Skeletal muscle satellite cell (primary cell): ENCODE results near the gene WHRN.

Experiments used
- H3K27me3 ChIP-seq: 2 replicates; pipeline ENCODE4 v1.7.0; 2013; ENCODE audit warnings: low read length; ENCODE audit not compliant: control insufficient read depth, insufficient read depth
- H3K36me3 ChIP-seq: 2 replicates; pipeline ENCODE4 v1.7.0; 2013; ENCODE audit warnings: mild to moderate bottlenecking, control low read depth, low read length; ENCODE audit not compliant: insufficient read depth
- H3K4me1 ChIP-seq: 2 replicates; pipeline ENCODE4 v1.7.0; 2013; ENCODE audit warnings: low read length; ENCODE audit not compliant: control insufficient read depth, insufficient read depth
- H3K4me2 ChIP-seq: 2 replicates; pipeline ENCODE4 v1.7.0; 2013; ENCODE audit warnings: mild to moderate bottlenecking, low read length
- H3K4me3 ChIP-seq: 2 replicates; pipeline ENCODE4 v1.7.0; 2013; ENCODE audit warnings: low read length
- H3K9ac ChIP-seq: 2 replicates; pipeline ENCODE4 v1.7.0; 2013; ENCODE audit warnings: mild to moderate bottlenecking, low read depth, low read length, moderate library complexity
- H3K9me3 ChIP-seq: replicated peaks from 2 replicates; pipeline ENCODE4 v1.7.0; 2013; ENCODE audit warnings: mild to moderate bottlenecking, control low read depth, low read length

WHRN gene

DNA sequence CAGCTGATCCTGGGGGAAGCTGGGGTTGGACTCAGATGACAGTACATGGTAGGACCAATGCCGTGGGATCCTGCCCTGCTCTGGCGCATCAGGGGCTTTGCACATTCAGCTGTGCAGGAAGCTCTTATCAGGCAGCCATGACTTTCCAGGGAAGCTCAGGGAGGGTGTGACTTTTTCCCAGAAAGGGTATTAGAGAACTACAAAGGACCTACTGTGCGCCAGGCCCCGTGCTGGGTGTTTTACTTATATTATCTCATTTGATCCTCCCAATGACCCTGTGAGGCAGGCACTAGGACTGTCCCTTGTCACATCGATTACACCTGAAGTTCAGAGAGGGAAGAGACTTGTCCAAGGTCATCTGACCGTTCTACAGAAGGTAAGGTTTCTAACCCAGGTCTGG, 93.8 kb downstream of the WHRN start:
- H3K4me2 ChIP-seq, result no peak overlapping the region
- H3K9me3 ChIP-seq, result no peaks in the 10 kb centered on the region
- H3K9ac ChIP-seq, result no peak overlapping the region
- H3K27me3 ChIP-seq, result no peaks in the 10 kb centered on the region
- H3K4me1 ChIP-seq, result peaks cover 13% of the 10 kb centered on the region
- H3K36me3 ChIP-seq, result no peaks in the 10 kb centered on the region
- no peak overlapping the region for H3K4me3 ChIP-seq

DNA sequence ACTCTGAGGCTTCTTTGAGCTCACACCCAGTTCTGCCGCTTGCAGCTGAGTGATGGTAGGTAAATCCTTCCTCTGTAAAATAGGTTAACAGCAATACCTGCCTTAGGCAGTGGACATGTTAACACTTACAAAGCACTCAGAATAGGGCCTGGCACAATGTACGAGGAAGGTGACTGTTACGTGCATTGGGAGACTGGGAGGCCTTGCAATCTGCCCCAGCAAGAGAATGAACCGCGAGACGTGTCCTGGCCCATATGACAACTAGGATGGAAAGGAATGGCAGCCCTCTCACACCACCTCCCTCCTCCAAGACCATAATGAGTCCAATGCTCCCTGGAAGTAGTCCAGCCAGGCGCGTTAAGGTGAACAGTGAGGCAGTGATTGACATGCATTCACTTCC, 94.4 kb downstream of the WHRN start:
- Histone ChIP-seq H3K4me3 (no peak overlapping the region), H3K4me2 (no peak overlapping the region), H3K27me3 (no peaks in the 10 kb centered on the region), H3K9ac (no peak overlapping the region), H3K9me3 (no peaks in the 10 kb centered on the region), H3K4me1 (peaks cover 13% of the 10 kb centered on the region), H3K36me3 (no peaks in the 10 kb centered on the region)

DNA sequence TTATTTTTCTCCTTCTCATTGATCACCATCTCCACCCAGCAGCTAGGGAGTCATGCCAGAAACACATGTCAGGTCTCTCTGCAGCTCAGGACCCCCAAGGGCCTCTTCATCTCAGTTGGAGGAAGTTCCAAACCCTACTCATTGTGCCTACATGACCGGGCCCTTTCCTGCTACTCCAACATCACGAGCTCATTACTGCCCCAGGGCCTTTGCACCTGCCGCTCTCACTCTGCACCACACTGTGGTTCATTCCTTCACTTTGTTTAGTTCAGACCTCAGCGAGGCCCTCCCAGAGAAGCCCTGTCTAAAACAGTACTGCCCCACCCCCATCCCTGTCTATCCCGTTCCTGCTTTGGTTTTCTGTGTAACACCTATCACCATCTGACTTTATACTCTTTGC, 95.4 kb downstream of the WHRN start:
- Histone ChIP-seq H3K36me3 (no peaks in the 10 kb centered on the region), H3K9ac (no peak overlapping the region), H3K9me3 (no peaks in the 10 kb centered on the region), H3K4me2 (no peak overlapping the region), H3K4me3 (no peak overlapping the region), H3K4me1 (peaks cover 13% of the 10 kb centered on the region), H3K27me3 (no peaks in the 10 kb centered on the region)

GRCh38 chr9:114409103-114409780, 96.0 kb downstream of the WHRN start:
- Histone ChIP-seq H3K4me1 (peaks cover 8% of the 10 kb centered on the region), H3K9ac (no peak overlapping the region), H3K27me3 (no peaks in the 10 kb centered on the region), H3K9me3 (no peaks in the 10 kb centered on the region), H3K4me3 (no peak overlapping the region), H3K36me3 (no peaks in the 10 kb centered on the region), H3K4me2 (no peak overlapping the region)

DNA sequence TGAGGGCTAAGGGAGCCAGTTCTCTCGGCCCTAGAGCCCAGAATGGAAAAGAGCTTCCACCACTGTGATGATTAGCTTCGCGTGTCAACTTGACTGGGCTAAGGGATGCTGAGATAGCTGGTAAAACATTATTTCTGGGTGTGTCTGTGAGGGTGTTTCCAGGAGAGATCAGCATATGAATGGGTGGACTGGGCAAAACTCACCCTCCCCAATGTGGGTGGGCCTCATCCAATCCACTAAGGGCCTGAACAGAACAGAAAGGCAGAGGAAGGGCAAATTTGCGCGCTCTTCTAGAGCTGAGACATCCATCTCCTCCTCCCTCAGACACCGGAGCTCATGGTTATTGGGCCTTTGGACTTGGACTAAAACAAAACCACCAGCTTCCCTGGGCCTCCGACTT, 96.6 kb downstream of the WHRN start:
- H3K36me3 ChIP-seq, result no peaks in the 10 kb centered on the region
- H3K9ac ChIP-seq, result no peak overlapping the region
- H3K4me2 ChIP-seq, result no peak overlapping the region
- no peaks in the 10 kb centered on the region for H3K27me3 ChIP-seq
- peaks cover 2% of the 10 kb centered on the region for H3K4me1 ChIP-seq
- H3K4me3 ChIP-seq, result no peak overlapping the region
- H3K9me3 ChIP-seq, result no peaks in the 10 kb centered on the region

DNA sequence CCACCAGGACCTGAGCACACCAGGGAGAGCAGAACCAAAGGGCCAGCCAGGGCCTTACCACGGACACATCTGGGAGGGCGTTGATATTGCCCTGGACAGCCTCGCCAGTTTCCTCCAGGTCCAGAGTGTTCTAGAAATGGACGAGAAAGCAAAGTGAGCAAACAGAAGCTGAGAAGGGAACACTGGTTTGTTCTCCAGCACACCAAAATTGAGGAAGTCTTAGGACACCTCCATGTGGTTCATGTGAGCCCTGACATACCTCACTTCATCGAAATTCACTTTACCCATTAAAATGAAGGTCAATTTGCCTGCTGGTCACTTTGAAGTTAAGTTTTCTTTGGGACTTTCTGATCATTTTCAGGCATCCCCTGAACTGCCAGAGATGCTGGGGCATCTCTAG, 97.4 kb downstream of the WHRN start:
- no peaks in the 10 kb centered on the region for H3K9me3 ChIP-seq
- H3K4me2 ChIP-seq, result no peak overlapping the region
- H3K4me3 ChIP-seq, result no peak overlapping the region
- no peaks in the 10 kb centered on the region for H3K36me3 ChIP-seq
- H3K9ac ChIP-seq, result no peak overlapping the region
- no peaks in the 10 kb centered on the region for H3K4me1 ChIP-seq
- H3K27me3 ChIP-seq, result no peaks in the 10 kb centered on the region

DNA sequence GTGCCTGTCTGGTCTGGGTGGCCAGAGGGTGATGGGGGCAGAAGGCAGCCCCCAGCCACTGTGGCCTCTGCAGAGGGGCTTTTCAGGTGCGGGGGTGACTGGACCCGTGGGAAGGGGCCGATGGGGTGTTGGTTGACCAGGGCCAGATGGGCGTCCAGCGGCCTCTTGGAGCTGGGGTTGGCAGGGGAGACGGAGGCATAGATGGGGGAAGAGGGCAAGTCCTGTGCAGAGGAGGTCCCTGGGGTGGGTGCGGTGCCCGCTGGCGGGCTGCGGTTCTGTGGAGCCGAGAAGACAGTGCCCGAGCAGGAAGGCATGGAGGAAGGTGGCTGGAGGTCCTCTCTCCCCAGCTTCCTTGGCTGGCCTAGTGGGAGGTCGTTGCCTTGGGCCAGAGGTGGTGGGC, 98.8 kb downstream of the WHRN start:
- H3K4me1 ChIP-seq, result no peaks in the 10 kb centered on the region
- H3K36me3 ChIP-seq, result no peaks in the 10 kb centered on the region
- no peaks in the 10 kb centered on the region for H3K27me3 ChIP-seq
- no peak overlapping the region for H3K4me3 ChIP-seq
- H3K9me3 ChIP-seq, result no peaks in the 10 kb centered on the region
- no peak overlapping the region for H3K4me2 ChIP-seq
- no peak overlapping the region for H3K9ac ChIP-seq

- H3K36me3 ChIP-seq, result no peaks in the 10 kb centered on the region
- H3K9ac ChIP-seq, result no peak overlapping the region
- H3K4me1 ChIP-seq, result no peaks in the 10 kb centered on the region
- no peak overlapping the region for H3K4me3 ChIP-seq
- no peaks in the 10 kb centered on the region for H3K27me3 ChIP-seq
- H3K4me2 ChIP-seq, result no peak overlapping the region
- H3K9me3 ChIP-seq, result no peaks in the 10 kb centered on the region
Measured at GRCh38 chr9:114405294-114406034, 99.8 kb downstream of the WHRN start.

DNA sequence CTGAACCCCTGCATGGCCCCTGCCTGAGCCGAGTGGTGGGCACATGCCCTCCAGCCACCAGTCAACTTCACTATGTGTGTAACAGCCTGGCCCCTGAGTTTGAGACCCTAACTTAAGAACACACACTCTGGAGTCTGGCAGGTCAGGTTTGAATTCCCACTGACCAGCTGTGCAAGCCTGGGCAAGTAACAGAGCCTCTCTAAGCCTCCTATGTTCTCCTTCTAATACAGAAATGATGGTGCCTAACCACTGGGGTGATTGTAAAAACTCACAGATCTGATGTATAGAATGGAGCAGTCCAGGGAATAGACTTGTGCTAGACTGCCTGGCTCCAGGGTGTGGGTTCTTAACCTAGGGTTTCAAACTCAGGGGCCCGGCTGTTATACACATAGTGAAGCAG, 100.7 kb downstream of the WHRN start:
- Histone ChIP-seq H3K36me3 (no peaks in the 10 kb centered on the region), H3K9me3 (no peaks in the 10 kb centered on the region), H3K27me3 (no peaks in the 10 kb centered on the region), H3K4me1 (no peaks in the 10 kb centered on the region), H3K4me2 (no peak overlapping the region), H3K9ac (no peak overlapping the region), H3K4me3 (no peak overlapping the region)

GRCh38 chr9:114403153-114403756, 102.0 kb downstream of the WHRN start:
- Histone ChIP-seq H3K9ac (no peak overlapping the region), H3K27me3 (no peaks in the 10 kb centered on the region), H3K36me3 (no peaks in the 10 kb centered on the region), H3K4me3 (no peak overlapping the region), H3K9me3 (no peaks in the 10 kb centered on the region), H3K4me1 (peaks cover 2% of the 10 kb centered on the region), H3K4me2 (no peak overlapping the region)

DNA sequence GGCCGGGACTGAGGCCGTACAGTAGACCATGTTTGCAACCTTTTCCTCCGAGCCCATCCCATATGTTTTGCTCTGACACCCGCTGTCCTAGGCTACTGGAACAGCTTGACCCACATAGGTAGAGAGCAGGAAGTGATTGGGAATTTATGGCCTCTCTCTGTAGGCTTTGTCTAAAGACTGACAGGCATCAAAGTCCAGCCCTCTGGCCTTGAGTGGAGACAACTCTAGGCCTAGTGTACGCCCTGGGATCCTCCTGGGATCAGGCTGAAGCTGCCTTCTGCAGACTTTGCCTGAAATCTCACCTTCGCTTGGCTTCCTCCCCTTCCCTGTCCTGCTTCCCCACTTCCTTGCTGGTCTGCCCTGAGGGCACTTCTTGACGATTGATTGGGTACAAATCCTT, 103.9 kb downstream of the WHRN start:
- Histone ChIP-seq H3K9me3 (no peaks in the 10 kb centered on the region), H3K36me3 (no peaks in the 10 kb centered on the region), H3K4me3 (no peak overlapping the region), H3K27me3 (peaks cover 5% of the 10 kb centered on the region), H3K4me2 (no peak overlapping the region), H3K9ac (no peak overlapping the region), H3K4me1 (peaks cover 9% of the 10 kb centered on the region)

DNA sequence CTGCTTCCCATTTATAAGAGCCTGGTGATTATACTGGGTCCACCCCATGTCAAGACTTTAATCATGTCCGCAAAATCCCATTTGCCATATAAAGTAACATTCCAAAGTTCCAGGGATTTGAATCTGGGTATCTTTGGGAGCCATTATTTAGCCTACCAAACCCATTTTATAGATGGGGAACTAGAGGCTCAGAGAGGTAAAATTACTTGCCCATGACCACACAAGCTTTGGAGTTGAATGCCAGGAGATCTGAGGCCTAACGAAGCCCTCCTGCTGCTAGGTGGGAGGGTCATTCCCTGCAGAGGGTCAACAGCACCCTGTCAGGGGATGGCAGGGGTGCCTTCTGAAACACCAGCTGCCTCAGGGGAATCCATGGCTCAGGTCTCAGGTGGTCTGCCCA, 104.5 kb downstream of the WHRN start:
- Histone ChIP-seq H3K4me3 (no peak overlapping the region), H3K27me3 (peaks cover 5% of the 10 kb centered on the region), H3K4me2 (no peak overlapping the region), H3K36me3 (no peaks in the 10 kb centered on the region), H3K9me3 (no peaks in the 10 kb centered on the region), H3K9ac (no peak overlapping the region), H3K4me1 (peaks cover 9% of the 10 kb centered on the region)
